ENCODE measurements around the gene DIO3. TPM values are rescaled to one million over a fixed set of nuclear protein-coding genes. Genes with fewer than 3 reads are reported as not detected.

Gene DIO3
- total RNA-seq, 2 donors from 2014 or later: 24.2 to 60.5 TPM

DNA sequence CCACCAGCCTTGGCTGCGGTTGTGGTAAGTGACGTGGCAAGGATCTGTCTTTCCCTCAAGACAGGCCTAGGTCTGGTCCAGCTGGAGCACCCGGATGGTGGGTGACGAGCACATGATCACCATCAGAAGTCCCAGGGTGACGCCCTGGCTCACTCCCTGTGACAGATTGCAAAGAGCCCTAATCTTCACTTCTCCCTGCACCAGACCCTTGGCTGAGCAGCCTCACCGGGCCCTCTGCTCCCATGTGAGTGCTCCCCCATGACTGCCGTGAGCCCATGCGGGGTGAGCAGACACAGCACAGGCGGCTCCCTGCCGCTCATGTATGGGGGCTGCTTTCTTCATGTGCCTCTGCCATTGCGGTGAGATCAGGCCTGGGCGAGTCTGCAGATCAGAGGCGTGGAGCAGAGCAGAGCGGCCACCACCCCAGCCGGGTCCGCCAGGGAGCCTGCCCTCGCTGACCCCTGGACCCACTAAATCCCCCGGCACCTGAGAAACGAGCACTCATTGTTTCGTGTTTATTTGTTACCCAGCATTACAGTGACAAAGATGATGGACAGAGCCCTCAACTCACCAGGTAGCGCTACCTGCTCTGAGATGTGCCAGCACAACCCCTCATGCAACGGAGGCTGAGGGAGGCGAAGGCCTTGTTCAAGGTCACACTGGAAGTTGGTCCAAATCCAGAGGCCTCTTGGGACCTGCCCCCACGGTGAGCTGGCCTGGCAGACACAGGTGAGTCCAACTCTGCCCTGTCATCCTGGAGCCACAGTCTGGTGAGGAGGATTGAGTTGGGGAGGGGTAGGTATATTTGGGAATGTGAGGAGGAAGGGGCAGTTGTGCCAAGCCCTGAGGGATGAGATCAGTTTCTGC lies 9.3 kb upstream of the DIO3 start:
- WGBS, 2 experiments (ENCODE audit: insufficient coverage in 1 of 2, insufficient read length in 1 of 2): 92 to 95% methylated on average over 16 to 24 of the region's 24 CpGs
- H3K4me1 Mint-ChIP-seq: no peaks in the 10 kb centered on the region

DNA sequence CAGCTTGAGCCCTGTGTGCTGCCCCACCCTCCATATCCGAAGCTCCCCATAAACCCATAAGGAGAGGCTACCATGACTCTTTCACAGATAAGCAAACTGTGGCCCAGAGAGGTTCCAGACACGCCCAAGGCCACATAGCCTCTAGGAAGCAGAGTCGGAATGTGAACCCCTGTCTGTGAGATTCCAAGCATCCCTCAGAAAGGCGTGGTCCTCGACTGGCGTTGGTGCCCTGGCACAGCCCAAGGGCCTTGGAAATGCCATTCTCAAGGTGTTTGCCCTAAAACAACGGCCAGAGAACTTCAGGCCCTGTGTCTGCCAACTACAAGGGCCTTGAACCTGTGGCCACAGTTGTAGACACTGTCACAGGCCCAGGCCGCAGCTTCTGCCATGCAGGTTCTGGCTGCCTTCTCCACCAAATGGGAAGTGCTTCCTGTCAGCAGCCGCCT lies 8.5 kb upstream of the DIO3 start:
- no peaks in the 10 kb centered on the region for H3K4me1 Mint-ChIP-seq
- Histone ChIP-seq H3K27ac (ENCODE audit: low read depth, low read length) (no peak overlapping the region), H3K27me3 (ENCODE audit: control insufficient read depth, insufficient read depth, low read length, poor library complexity, severe bottlenecking) (no peaks in the 10 kb centered on the region), H3K9ac (ENCODE audit: extremely low read depth, low read length, poor library complexity, severe bottlenecking) (no peak overlapping the region), H3K4me1 (ENCODE audit: control insufficient read depth, insufficient read depth, low read length) (no peaks in the 10 kb centered on the region), H3K36me3 (ENCODE audit: control insufficient read depth, insufficient read depth, low read length) (no peaks in the 10 kb centered on the region), H3K4me3 (ENCODE audit: low read length) (no peak overlapping the region), H3K9me3 (ENCODE audit: control insufficient read depth, low read length) (no peaks in the 10 kb centered on the region)
- peaks cover 3% of the 10 kb centered on the region for H3K36me3 Mint-ChIP-seq (ENCODE audit: low read depth)
- H3K4me3 Mint-ChIP-seq: no peak overlapping the region
- no peak for DNase-seq
- WGBS, 2 experiments (ENCODE audit: insufficient coverage in 1 of 2, insufficient read length in 1 of 2): 88 to 90% methylated on average over 8 to 9 of the region's 9 CpGs
- TF ChIP-seq, protein P1, sequence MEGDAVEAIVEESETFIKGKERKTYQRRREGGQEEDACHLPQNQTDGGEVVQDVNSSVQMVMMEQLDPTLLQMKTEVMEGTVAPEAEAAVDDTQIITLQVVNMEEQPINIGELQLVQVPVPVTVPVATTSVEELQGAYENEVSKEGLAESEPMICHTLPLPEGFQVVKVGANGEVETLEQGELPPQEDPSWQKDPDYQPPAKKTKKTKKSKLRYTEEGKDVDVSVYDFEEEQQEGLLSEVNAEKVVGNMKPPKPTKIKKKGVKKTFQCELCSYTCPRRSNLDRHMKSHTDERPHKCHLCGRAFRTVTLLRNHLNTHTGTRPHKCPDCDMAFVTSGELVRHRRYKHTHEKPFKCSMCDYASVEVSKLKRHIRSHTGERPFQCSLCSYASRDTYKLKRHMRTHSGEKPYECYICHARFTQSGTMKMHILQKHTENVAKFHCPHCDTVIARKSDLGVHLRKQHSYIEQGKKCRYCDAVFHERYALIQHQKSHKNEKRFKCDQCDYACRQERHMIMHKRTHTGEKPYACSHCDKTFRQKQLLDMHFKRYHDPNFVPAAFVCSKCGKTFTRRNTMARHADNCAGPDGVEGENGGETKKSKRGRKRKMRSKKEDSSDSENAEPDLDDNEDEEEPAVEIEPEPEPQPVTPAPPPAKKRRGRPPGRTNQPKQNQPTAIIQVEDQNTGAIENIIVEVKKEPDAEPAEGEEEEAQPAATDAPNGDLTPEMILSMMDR (conservative IDR thresholded peaks at IDR 0.05): no peak
- peaks cover 32% of the 10 kb centered on the region for H3K27me3 Mint-ChIP-seq (ENCODE audit: insufficient read depth)
- no peaks in the 10 kb centered on the region for H3K9me3 Mint-ChIP-seq
- H3K27ac Mint-ChIP-seq: no peak overlapping the region

More for the DNA sequence above, 9.3 kb upstream of the DIO3 start:
- TF ChIP-seq, protein P1 (conservative IDR thresholded peaks at IDR 0.05): no peak
- Histone ChIP-seq H3K27ac (ENCODE audit: low read depth, low read length) (no peak overlapping the region), H3K36me3 (ENCODE audit: control insufficient read depth, insufficient read depth, low read length) (no peaks in the 10 kb centered on the region), H3K4me1 (ENCODE audit: control insufficient read depth, insufficient read depth, low read length) (no peaks in the 10 kb centered on the region), H3K9ac (ENCODE audit: extremely low read depth, low read length, poor library complexity, severe bottlenecking) (no peak overlapping the region), H3K4me3 (ENCODE audit: low read length) (no peak overlapping the region), H3K9me3 (ENCODE audit: control insufficient read depth, low read length) (no peaks in the 10 kb centered on the region), H3K27me3 (ENCODE audit: control insufficient read depth, insufficient read depth, low read length, poor library complexity, severe bottlenecking) (no peaks in the 10 kb centered on the region)
- H3K27me3 Mint-ChIP-seq (ENCODE audit: insufficient read depth): peaks cover 26% of the 10 kb centered on the region
- H3K4me3 Mint-ChIP-seq: no peak overlapping the region
- H3K36me3 Mint-ChIP-seq (ENCODE audit: low read depth): no peaks in the 10 kb centered on the region
- H3K27ac Mint-ChIP-seq: no peak overlapping the region
- no peaks in the 10 kb centered on the region for H3K9me3 Mint-ChIP-seq
- DNase-seq: no peak

DNA sequence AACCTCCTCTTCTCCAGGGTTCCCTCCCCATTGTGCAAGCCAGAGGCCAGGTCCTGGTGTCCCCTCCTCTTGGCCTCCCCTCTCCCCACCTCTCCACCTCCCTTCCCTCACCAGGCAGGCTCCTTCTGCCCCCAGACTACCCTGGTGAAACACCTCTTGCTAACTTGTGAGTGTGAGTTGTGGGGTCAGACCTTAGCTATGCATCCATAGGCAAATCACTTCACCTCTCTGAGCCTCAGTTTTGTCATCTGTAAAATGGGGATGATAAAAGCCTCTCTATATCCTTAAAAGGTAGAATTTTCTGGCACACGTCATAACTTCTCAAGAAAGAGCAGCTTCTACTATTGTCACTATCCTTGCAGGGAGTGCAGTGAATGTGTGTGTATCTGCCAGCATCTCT lies 7.9 kb upstream of the DIO3 start:
- H3K27me3 ChIP-seq (ENCODE audit: control insufficient read depth, insufficient read depth, low read length, poor library complexity, severe bottlenecking): peaks cover under 1% of the 10 kb centered on the region
- no peak overlapping the region for H3K4me3 ChIP-seq (ENCODE audit: low read length)
- peaks cover 3% of the 10 kb centered on the region for H3K36me3 Mint-ChIP-seq (ENCODE audit: low read depth)
- 100% methylated on average over 1 of the region's 1 CpG; no CpG with 5 or more reads in 1 of the 2 experiments for WGBS, 2 experiments (ENCODE audit: insufficient coverage in 1 of 2, insufficient read length in 1 of 2)
- no peak for DNase-seq
- H3K36me3 ChIP-seq (ENCODE audit: control insufficient read depth, insufficient read depth, low read length): peaks cover 3% of the 10 kb centered on the region
- H3K27ac ChIP-seq (ENCODE audit: low read depth, low read length): no peak overlapping the region
- no peaks in the 10 kb centered on the region for H3K4me1 Mint-ChIP-seq
- H3K4me3 Mint-ChIP-seq: no peak overlapping the region
- TF ChIP-seq, protein P1 (conservative IDR thresholded peaks at IDR 0.05): no peak
- no peak overlapping the region for H3K27ac Mint-ChIP-seq
- H3K9me3 Mint-ChIP-seq: no peaks in the 10 kb centered on the region
- peaks cover under 1% of the 10 kb centered on the region for H3K4me1 ChIP-seq (ENCODE audit: control insufficient read depth, insufficient read depth, low read length)
- H3K9me3 ChIP-seq (ENCODE audit: control insufficient read depth, low read length): no peaks in the 10 kb centered on the region
- peaks cover 36% of the 10 kb centered on the region for H3K27me3 Mint-ChIP-seq (ENCODE audit: insufficient read depth)
- H3K9ac ChIP-seq (ENCODE audit: extremely low read depth, low read length, poor library complexity, severe bottlenecking): no peak overlapping the region
